ENCODE data around the gene EEF2K. TPM values are rescaled to one million over a fixed set of nuclear protein-coding genes. Genes with fewer than 3 reads are reported as not detected.
A peak's percentile ranks its signal among the peaks of the same experiment; 100 is the strongest.
"Not testable (repeated sequence)": the region's sequence is repeated elsewhere in the genome, so short reads cannot be mapped to it uniquely, and the experiment has no call there.

The EEF2K gene
- total RNA-seq, 1 experiment from 2014 or later, result 16.5 TPM

DNA sequence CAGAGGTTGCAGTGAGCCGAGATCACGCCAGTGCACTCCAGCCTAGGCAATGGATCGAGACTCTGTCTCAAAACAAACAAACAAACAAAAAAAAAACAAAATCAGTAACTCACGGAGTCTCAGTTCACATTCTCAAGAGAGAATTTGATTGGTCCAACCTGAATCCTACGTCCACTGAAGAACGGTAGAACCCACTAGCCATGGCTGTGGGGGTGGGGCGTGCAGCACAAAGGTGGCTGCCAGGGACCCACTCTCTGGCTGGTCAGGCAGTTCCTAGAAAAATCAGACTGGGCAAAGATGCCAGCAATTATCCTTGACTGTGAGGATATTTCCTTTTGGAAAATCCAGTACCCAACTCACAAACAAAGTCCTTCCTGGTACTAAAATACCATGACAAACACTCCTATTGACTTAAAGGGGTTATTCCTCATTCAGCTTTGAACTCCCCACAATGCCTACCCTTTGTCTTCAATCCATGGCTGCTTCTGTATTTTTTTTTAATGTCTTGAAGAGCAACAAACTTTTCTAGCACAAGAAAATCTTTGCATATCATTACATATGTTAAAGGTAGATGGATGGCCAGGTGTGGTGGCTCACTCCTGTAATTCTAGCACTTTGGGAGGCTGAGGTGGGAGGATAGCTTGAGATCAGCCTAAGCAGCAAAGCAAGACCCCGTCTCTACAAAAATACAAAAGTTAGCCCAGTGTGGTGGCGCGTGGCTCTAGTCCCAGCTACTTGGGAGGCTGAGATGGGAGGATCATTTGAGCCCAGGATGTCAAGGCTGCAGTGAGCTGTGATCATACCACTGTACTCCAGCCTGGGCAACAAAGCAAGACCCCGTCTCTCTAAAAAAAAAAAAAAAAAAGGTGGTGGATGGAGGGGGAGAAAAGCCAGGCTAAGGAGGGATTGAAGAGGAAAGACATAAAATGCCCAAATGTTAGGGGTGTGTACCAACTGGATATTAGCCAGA, 87.3 kb downstream of the EEF2K start:
- DNase-seq (ENCODE audit: low spot score), result no peak

DNA sequence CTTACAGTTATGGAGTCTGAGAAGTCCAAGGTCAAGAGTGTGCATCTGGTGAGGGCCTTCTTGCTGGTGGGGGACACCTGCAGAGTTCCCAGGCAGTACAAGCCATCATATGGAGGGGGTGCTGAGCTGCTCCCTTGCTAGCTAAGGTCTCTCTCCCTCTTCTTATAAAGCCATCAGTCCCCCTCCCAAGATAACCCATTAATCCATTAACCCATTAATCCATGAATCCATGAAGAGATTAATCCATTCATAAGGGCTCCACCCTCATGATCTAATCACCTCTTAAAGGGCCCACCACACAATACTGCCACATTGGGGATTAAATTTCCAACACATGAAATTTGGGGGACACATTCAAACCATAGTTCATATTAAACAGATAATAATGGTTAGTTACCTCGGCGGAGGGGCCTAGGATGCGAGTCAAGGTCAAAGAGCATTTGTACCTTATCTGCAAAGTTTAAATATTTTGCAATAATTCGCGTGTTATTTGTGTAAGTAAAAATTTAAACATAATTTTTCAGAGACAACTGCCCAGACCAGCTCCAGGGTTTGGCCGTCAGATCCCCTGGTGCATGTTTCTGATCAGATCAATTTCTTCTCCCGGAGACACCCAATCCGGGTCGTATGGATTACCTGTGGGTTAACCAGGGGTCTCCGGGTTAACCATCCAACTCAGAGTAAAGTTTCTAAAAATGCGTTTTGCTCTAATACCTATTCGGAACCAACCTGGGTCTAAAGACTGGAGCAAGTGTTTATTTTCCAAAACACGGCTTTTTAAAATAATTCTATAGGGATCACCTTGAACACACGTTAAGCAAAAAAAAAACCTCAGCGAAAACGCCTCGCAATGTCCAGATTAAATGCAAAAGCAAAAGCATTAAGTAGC, 90.4 kb downstream of the EEF2K start:
- peak; percentile 39 for DNase-seq (ENCODE audit: low spot score)

DNA sequence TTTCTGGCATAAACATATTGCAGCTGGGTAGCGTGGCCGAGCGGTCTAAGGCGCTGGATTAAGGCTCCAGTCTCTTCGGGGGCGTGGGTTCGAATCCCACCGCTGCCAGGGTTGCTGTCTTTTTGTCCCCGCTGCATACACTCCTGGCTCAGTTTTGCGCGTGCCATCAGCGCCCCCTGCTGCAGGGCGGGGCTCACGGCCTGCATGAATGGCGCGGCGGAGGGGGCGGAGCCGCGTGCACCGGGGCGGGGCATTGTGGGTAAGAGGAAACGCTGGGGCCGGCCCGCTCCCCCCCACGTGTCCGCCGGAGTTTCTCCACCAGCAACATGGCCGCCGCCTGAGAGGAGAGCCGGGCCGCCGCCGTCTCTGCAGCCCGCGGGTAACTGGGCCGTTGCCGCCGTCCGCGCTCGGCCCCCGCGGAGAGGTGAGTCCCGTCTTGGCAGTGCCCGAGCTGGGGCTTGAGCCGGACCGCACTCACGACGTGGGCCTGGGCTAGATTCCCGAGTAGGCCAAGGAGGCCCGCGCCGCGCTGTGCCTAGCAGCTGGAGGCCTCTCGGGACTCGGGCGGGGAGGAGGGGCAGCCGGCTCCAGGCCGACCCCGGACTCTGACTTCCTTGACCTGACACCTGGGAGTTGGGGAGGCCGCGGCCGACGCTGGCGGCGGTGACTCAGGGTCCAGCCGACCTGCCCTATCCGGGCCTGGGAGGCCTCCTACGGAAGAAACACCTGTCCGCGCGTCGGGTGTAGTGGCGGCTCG, 91.2 kb downstream of the EEF2K start, which contains the start of gene POLR3E:
POLR3E (plus strand) TSS at position 296 of the 757 bp plus-strand sequence. CDS start 5,560 bp downstream, outside the sequence.
- DNase-seq (ENCODE audit: low spot score), result peak; percentile 99

DNA sequence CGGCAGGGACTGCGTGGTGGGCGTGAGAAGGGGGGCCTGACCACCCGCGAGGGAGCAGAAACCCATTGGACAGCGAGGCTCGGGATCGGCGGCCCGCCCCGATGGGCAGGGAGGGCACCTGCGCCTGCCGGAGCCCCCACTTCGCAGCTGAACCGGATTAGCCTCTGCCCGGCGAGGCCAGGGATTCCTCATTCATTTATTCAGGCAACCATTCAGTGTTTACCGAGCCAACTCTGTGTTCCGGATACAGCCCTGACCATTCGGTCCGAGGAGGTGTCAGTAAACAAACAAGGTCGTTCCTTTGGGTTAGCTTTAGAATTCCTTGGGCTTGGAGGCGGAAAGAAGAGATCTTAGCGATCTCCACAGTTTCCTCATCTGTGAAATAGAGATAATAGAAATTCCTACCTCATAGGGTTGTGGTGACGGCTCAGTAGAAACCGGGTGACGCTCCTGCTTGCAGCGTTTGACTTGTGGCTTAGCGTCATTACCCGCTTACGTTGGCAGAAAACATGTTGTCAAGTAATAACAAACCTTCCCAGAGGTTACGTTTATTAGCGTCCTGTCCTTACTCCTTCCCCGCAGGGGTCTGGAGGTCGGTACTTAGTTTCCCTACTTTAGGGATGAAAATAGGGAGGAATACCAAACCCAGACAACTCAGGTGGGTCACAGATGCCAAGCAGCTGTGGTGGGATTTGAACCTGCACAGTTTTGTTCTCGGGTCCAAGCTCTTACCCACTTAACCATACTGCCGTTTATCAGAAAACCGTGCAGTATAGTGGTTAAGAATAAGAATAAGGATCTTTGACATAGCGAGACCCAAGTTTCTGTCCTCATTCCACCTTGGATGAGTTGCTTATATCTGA, 92.0 kb downstream of the EEF2K start:
- peak; percentile 89 for DNase-seq (ENCODE audit: low spot score)

DNA sequence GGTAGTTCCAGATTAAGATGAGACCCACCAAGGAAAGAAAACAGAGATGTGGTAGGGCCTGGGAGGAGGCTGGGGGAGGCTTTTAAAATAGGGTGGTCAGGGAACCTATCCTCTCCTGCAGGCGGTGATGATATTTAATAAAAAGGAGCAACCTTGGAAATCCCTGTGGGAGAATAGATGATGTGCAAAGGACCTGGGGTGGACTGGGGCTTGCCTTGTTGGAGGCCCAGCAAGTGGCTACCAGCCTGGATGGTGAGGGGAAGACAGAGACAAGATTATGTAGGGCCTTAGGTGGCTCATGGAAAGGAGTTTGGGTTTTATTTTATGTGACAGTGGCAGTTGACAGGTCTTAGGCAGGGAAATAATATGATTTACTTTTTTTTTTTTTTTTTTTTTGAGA, 93.0 kb downstream of the EEF2K start:
- no peak for DNase-seq (ENCODE audit: low spot score)

DNA sequence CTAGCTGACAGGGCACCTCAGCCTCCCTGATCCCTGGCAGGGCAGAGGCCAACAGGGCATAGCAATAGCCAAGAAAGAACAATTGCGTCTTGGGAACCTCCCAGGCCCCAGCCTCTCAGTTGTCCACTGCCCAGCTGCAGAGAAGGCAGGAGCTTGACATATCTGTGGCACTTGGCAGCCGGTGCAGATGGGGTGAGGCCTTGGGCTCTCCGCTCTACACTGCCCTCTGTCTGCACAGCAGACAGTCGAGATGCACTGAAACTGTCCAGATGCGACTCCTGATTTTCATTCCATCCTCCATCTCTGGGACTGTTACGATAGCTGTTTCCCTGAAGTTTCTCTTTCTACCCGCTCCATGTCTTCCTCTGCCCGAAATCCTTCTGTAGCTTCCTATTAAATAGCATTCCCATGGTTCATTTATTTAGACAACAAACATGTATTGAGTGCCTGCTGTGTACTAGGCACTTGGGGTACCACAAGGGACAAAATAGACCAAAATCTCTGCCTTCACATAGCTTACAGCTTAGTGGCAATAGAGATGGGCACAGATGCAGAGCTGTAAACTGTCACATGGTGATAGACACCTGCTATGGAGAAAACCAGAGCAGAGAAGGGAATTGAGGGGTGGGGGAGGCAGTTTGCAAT, 94.5 kb downstream of the EEF2K start:
- DNase-seq (ENCODE audit: low spot score), result peak; percentile 65

DNA sequence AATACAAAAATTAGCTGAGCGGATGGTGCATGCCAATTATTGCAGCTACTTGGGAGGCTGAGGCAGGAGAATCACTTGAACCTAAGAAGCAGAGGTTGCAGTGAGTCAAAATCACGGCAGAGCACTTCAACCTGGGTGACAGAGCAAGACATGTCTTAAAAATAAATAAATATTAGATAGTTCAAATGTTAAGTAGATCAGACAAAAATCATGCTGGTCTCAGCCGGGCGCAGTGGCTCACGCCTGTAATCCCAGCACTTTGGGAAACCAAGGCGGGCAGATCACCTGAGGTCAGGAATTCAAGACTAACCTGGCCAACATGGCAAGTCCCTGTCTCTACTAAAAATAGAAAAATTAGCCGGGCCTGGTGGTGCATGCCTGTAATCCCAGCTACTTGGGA, 95.3 kb downstream of the EEF2K start:
- DNase-seq (ENCODE audit: low spot score), result not testable (repeated sequence)

DNA sequence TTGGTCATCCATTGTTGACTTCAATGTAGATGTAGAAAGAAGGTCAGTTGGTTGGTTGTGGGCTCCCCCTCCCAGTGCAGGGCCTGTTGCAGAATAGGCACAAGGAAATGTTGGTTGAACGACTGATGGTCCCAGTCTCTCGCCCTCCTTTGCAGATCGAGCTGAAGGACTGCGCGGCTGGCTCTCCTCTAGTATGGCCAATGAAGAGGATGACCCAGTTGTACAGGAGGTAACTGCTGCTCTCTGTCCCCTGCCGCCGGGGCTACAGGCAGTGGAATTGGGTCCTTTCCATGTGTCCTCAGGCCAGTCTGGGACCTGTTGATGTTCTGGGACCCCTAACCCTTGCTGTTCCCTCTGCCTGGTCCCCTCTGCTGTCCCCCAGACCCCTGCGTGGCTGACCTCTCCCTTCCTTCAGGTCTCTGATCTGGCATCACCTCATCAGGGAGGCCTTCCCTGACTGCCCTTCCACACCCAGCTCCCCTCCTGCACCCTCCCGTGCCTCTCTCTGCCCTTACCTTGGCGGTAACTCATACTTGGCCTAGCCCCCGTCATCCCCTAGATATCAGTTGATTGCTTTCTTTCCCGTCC, 96.8 kb downstream of the EEF2K start:
- DNase-seq (ENCODE audit: low spot score), result no peak

DNA sequence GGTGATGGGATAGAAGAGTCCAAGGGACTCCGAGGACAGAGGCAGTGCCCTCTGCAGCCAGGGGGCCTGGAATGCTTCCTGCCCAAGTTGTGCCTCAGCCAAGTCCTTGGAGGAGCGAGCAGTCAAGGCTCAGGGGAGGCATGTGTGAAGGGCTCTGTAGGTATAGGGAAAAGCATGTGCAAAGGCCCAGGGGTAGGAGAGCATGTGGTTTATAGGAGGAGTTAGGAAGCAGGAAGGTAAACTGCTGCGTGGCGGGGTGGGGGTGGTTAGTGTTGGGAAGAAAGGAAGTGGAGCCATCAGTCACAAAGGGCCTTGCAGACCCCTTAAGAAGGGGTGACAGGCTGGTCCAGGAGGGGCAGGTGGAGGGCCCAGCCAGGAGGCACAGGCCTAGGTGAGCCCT, 98.3 kb downstream of the EEF2K start:
- no peak for DNase-seq (ENCODE audit: low spot score)

DNA sequence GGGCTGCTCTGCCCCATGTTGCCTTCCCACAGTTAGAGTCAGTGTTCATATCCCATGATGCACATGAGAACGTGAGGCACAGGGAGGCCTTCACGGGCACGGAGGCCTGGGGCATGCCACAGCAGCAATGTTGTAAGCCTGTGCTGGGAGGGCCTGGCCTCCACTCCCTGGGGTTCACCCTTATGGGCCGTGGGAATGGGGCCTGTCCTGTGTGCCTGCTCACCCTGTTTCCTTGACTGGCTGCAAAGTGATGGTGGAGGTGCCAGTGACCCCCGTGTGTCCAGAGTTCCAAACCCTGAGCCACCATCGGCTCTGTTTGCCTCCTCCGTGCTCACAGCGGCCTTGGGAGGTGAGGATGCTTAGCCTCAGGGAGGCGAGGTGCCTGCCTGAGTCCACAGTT, 100.7 kb downstream of the EEF2K start:
- no peak for DNase-seq (ENCODE audit: low spot score)

DNA sequence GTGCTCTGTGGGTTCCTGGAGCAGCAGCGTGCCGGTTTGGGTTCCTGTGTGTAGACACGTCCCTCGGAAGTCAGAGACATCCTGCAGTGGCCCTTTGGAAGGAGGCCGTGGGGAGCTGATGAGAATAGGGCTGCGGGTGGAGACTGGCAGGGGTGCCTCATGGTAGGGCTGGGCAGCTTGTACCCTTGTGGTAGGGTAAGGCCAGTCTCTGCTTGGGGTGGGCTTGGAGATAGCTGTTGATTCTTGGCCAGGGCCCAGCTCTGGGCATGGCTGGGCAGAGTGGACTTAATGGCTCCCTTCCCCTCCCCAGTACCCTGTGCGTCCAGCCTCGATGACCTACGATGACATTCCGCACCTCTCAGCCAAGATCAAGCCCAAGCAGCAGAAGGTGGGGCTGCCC, 101.8 kb downstream of the EEF2K start:
- no peak for DNase-seq (ENCODE audit: low spot score)

DNA sequence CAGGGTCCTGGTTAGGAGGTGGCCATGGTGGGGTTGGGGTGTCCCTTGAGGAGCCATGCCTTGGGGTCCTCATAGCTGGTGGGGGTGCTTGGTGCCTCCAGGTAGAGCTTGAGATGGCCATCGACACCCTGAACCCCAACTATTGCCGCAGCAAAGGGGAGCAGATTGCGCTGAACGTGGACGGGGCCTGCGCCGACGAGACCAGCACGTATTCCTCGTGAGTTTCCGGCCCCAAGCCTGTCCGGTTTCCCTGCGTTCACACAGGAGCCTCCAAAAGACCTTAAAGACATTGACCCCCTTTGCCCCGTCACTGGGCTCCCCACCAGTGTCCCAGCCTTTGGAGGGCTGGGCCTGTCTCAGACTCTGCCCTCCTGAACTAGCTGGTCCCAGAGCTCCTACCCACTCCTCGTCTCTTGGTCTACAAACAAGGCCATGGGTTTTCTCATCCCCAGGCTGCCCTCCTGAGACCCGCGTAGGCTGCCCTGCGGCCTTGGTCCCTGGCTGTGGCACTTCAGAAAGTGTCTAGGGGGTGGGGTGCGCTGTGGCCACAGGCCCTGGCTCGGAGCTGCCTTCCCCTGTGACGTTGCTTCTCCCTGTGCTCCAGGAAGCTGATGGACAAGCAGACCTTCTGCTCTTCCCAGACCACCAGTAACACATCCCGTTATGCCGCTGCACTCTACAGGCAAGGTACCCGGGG, 102.9 kb downstream of the EEF2K start:
- DNase-seq (ENCODE audit: low spot score), result no peak

DNA sequence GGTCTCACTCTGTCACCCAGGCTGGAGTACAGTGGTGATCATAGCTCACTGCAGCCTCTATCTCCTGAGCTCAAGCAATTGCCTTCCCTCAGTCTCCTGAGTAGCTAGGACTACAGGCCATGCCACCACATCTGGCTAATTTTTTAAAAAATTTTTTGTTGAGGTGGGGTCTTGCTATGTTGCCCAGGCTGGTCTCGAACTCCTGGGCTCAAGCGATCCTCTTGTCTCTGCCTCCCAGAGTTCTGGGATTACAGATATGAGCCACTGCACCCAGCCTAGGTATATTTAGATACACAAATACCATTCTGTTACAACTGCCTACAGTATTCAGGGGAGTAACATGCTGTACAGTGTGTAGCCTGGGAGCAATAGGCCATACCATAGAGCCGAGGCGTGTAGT, 105.4 kb downstream of the EEF2K start:
- no peak for DNase-seq (ENCODE audit: low spot score)

DNA sequence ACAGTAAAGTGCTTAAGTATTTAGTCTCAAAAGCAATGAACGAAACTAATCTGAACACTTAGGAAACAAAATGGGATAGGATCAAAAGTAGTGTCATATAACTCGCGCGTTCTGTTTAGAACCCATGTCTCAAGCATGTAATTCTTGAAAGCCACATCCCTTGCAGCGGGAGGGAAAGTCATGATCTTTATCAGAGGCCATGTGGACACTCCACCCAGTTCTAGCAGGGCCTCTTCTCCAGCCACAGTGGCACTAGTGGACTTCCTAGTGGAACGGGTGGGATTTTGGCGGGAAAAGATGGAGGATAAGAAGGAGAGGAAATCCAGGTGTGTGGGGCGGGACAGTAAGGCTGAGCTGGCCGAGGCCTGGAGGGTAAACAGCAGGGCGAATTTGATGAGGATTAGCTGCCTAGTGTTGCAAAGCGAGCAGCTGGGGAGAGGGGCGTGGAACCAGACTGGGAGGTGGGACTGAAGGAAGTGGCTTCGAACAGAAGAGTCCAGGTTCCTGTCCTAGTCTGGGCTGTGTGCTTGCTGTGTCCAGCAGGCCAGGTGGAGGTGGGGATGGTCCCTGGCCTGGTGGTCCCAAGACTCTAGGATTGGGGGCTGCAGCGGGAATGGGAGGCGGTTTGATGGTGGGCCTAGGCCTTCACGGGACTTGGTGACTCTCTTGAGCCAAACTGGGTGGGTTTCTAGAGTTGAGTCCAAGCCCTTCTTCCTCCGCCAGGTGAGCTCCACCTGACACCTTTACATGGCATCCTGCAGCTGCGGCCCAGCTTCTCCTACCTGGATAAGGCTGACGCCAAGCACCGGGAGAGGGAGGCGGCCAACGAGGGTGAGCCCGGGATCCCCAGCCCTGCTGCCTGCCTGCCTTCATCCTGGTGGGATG, 107.1 kb downstream of the EEF2K start:
- DNase-seq (ENCODE audit: low spot score), result no peak

DNA sequence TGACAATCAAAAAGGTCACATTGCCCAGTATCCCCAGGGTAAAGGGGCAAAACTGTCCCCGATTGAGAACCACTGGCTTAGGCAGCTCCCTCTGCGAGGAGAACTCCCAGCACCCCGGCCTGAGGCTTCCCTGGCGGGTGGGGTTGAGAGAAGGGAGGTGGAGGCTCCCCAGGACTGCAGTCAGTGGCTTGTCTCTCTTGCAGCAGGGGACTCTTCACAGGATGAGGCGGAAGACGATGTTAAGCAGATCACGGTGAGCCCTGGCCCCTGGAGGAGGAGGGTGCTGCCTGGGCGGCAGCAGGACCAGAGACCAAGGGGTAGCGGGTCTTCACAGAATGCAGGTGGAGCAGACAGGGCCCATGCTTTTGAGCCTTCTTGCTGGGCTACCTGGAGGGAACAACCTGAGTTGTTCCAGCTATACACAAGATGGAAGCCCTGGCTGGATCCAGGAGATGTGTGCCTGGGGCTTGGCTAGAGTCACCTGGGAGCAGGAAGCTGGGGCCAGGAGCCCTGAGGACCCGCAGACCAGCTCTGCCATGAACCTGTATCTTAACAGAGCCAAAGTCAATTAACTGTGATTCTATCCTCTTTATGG, 107.9 kb downstream of the EEF2K start:
- no peak for DNase-seq (ENCODE audit: low spot score)

DNA sequence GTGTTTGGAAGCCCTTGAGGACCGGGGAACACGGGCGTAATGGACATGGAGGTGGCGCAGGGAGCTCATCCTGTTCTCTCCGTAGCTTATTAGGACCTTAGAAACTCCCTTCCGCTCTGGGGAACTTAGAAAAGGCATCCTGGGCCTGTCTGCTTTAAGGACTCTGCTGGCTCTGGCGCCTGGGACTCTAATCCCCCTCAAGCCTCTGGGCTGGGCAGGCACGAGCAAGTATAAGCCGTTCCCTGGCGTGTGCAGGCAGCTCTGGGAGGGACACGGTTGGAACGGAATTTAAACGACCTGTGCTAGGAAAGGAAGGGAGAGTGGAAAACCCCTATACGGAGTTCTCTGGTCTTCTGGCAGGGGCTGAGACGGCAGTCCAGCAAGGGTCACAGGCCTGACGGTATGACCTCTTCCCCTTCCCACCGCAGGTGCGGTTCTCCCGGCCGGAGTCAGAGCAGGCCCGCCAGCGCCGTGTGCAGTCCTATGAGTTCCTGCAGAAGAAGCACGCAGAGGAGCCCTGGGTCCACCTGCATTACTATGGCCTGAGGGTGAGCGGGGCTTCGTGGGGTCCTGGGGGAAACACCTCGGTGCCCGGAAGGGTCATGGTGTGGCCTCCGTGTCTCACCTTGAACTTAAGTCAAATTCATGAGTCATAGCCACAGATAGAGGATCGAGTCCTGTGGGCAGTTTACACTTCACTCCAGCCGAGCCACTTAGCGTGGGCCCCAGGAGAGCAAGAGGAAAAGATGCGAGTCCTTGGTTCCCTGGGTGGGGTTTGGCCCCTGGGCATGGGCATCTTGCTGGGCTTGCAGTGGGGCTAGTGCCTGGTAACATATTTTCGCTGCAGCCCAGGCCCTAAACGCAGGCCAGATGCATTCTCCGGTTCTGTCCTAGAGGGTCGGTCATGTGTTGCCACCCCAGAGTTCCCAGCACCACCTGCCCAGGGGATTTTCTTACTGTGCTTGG, 108.9 kb downstream of the EEF2K start:
- no peak for DNase-seq (ENCODE audit: low spot score)

Data from HT-29 (cell line).